Karpas-422 (cell line): Measurements from ENCODE around the gene FBXO9. TPM values are rescaled to one million over a fixed set of nuclear protein-coding genes. Genes with fewer than 3 reads are reported as not detected.

ENCODE experiments used
- DNase-seq: peaks from one replicate; pipeline ENCODE4 v3.0.0-alpha.2; 2015
- H2AFZ ChIP-seq: fragments of 200-600 bp; sonication (generic); 2 replicates; pipeline ENCODE4 v1.6.1; 2014; ENCODE audit warnings: antibody characterized with exemption, low read length, mixed read lengths
- H3K27ac ChIP-seq: fragments of 200-600 bp; sonication (generic); 2 replicates; pipeline ENCODE4 v1.5.1; 2014; ENCODE audit warnings: mild to moderate bottlenecking, low read length, moderate library complexity
- H3K27me3 ChIP-seq: fragments of 200-600 bp; sonication (generic); 2 replicates; pipeline ENCODE4 v1.6.1; 2014; ENCODE audit warnings: low read length, mixed read lengths
- H3K36me3 ChIP-seq: fragments of 200-600 bp; sonication (generic); 2 replicates; pipeline ENCODE4 v1.6.1; 2014; ENCODE audit warnings: low read length, mixed read lengths; ENCODE audit not compliant: insufficient read depth
- H3K4me1 ChIP-seq: fragments of 200-600 bp; sonication (generic); 2 replicates; pipeline ENCODE4 v1.6.1; 2014; ENCODE audit warnings: mild to moderate bottlenecking, low read length, mixed read lengths
- H3K4me2 ChIP-seq: fragments of 200-600 bp; sonication (generic); 2 replicates; pipeline ENCODE4 v1.6.1; 2014; ENCODE audit warnings: low read length, low read depth, mild to moderate bottlenecking; ENCODE audit not compliant: poor library complexity, severe bottlenecking
- H3K4me3 ChIP-seq: fragments of 200-600 bp; sonication (generic); 2 replicates; pipeline ENCODE4 v1.5.1; 2014; ENCODE audit warnings: mild to moderate bottlenecking, antibody characterized with exemption, low read length, mixed read lengths
- H3K79me2 ChIP-seq: fragments of 200-600 bp; sonication (generic); 2 replicates; pipeline ENCODE4 v1.6.1; 2014; ENCODE audit warnings: mild to moderate bottlenecking, low read length, mixed read lengths
- H3K9ac ChIP-seq: fragments of 200-600 bp; sonication (generic); 2 replicates; pipeline ENCODE4 v1.6.0; 2014; ENCODE audit warnings: low read length
- H3K9me2 ChIP-seq: fragments of 200-600 bp; sonication (generic), shearing (Covaris generic); replicated peaks from 2 replicates; pipeline ENCODE4 v1.6.0; 2014; ENCODE audit warnings: mild to moderate bottlenecking, low read length, moderate library complexity; ENCODE audit not compliant: insufficient read depth
- H3K9me3 ChIP-seq: fragments of 300-700, 200-600 bp; sonication (generic); 2 replicates; pipeline ENCODE4 v1.6.1; 2014; ENCODE audit warnings: low read length, mixed read lengths
- H4K20me1 ChIP-seq: fragments of 200-600 bp; sonication (generic); 2 replicates; pipeline ENCODE4 v1.6.1; 2014; ENCODE audit warnings: mild to moderate bottlenecking, antibody characterized with exemption, low read length, low read depth; ENCODE audit not compliant: insufficient read depth
- total RNA-seq: library from RNA; depleted of rRNA; stranded (reverse); fragments of >200 nt; shearing (Covaris generic); gene quantifications from 2 replicates; pipeline ENCODE4 v1.2.3, GENCODE V29; 2014; ENCODE audit warnings: low replicate concordance

The FBXO9 gene
- total RNA-seq, 1 experiment from 2014 or later, result 41.5 TPM

GRCh38 chr6:53029257-53029656 lies 35.9 kb upstream of the FBXO9 start:
- Histone ChIP-seq H3K9me2 (no peaks in the 10 kb centered on the region), H3K9me3 (no peaks in the 10 kb centered on the region), H2AFZ (no peak overlapping the region), H3K27me3 (no peaks in the 10 kb centered on the region), H3K36me3 (no peaks in the 10 kb centered on the region), H3K79me2 (no peaks in the 10 kb centered on the region), H3K4me2 (no peak overlapping the region), H4K20me1 (no peaks in the 10 kb centered on the region), H3K4me1 (no peaks in the 10 kb centered on the region), H3K27ac (no peak overlapping the region), H3K9ac (no peak overlapping the region), H3K4me3 (no peak overlapping the region)
- no peak for DNase-seq

GRCh38 chr6:53029761-53030160 lies 35.4 kb upstream of the FBXO9 start:
- Histone ChIP-seq H2AFZ (no peak overlapping the region), H3K36me3 (no peaks in the 10 kb centered on the region)

GRCh38 chr6:53031281-53031680 lies 33.9 kb upstream of the FBXO9 start:
- H3K36me3 ChIP-seq, result no peaks in the 10 kb centered on the region
- H3K9me3 ChIP-seq, result no peaks in the 10 kb centered on the region
- no peak overlapping the region for H3K4me2 ChIP-seq
- H3K9me2 ChIP-seq, result no peaks in the 10 kb centered on the region
- no peaks in the 10 kb centered on the region for H3K79me2 ChIP-seq
- no peaks in the 10 kb centered on the region for H3K27me3 ChIP-seq
- no peaks in the 10 kb centered on the region for H3K4me1 ChIP-seq
- no peak overlapping the region for H3K4me3 ChIP-seq
- DNase-seq, result no peak
- H4K20me1 ChIP-seq, result no peaks in the 10 kb centered on the region
- H3K9ac ChIP-seq, result no peak overlapping the region
- no peak overlapping the region for H3K27ac ChIP-seq
- H2AFZ ChIP-seq, result no peak overlapping the region

More at GRCh38 chr6:53029761-53030160, 35.4 kb upstream of the FBXO9 start:
- no peak for DNase-seq
- Histone ChIP-seq H3K9me3 (no peaks in the 10 kb centered on the region), H3K27me3 (no peaks in the 10 kb centered on the region), H3K9me2 (no peaks in the 10 kb centered on the region), H3K4me1 (no peaks in the 10 kb centered on the region), H3K4me2 (no peak overlapping the region), H3K4me3 (no peak overlapping the region), H4K20me1 (no peaks in the 10 kb centered on the region), H3K27ac (no peak overlapping the region), H3K9ac (no peak overlapping the region), H3K79me2 (no peaks in the 10 kb centered on the region)

GRCh38 chr6:53032849-53033248 lies 32.4 kb upstream of the FBXO9 start:
- H3K9me3 ChIP-seq, result no peaks in the 10 kb centered on the region
- no peaks in the 10 kb centered on the region for H3K4me1 ChIP-seq
- H3K27me3 ChIP-seq, result no peaks in the 10 kb centered on the region
- H3K79me2 ChIP-seq, result no peaks in the 10 kb centered on the region
- no peaks in the 10 kb centered on the region for H3K36me3 ChIP-seq
- H3K4me3 ChIP-seq, result no peak overlapping the region
- no peak for DNase-seq
- H4K20me1 ChIP-seq, result no peaks in the 10 kb centered on the region
- H2AFZ ChIP-seq, result no peak overlapping the region
- no peak overlapping the region for H3K9ac ChIP-seq
- no peaks in the 10 kb centered on the region for H3K9me2 ChIP-seq
- H3K27ac ChIP-seq, result no peak overlapping the region
- H3K4me2 ChIP-seq, result no peak overlapping the region

GRCh38 chr6:53033764-53034163 lies 31.4 kb upstream of the FBXO9 start:
- no peak overlapping the region for H2AFZ ChIP-seq
- no peak overlapping the region for H3K27ac ChIP-seq
- H3K4me2 ChIP-seq, result no peak overlapping the region
- no peaks in the 10 kb centered on the region for H3K27me3 ChIP-seq
- no peaks in the 10 kb centered on the region for H4K20me1 ChIP-seq
- H3K9me2 ChIP-seq, result no peaks in the 10 kb centered on the region
- H3K36me3 ChIP-seq, result no peaks in the 10 kb centered on the region
- H3K4me1 ChIP-seq, result no peaks in the 10 kb centered on the region
- DNase-seq, result no peak
- no peaks in the 10 kb centered on the region for H3K79me2 ChIP-seq
- H3K9me3 ChIP-seq, result no peaks in the 10 kb centered on the region
- H3K9ac ChIP-seq, result no peak overlapping the region
- H3K4me3 ChIP-seq, result no peak overlapping the region

- no peaks in the 10 kb centered on the region for H3K27me3 ChIP-seq
- DNase-seq, result no peak
- H3K4me2 ChIP-seq, result no peak overlapping the region
- no peak overlapping the region for H3K9ac ChIP-seq
- H2AFZ ChIP-seq, result no peak overlapping the region
- no peaks in the 10 kb centered on the region for H3K4me1 ChIP-seq
- H3K4me3 ChIP-seq, result no peak overlapping the region
- no peaks in the 10 kb centered on the region for H3K36me3 ChIP-seq
- H3K9me2 ChIP-seq, result no peaks in the 10 kb centered on the region
- no peaks in the 10 kb centered on the region for H4K20me1 ChIP-seq
- H3K9me3 ChIP-seq, result no peaks in the 10 kb centered on the region
- no peak overlapping the region for H3K27ac ChIP-seq
- no peaks in the 10 kb centered on the region for H3K79me2 ChIP-seq
These were observed 29.5 kb upstream of the FBXO9 start for GRCh38 chr6:53035549-53036213.

GRCh38 chr6:53038141-53038540 lies 27.1 kb upstream of the FBXO9 start:
- no peak for DNase-seq
- H2AFZ ChIP-seq, result no peak overlapping the region
- H3K4me1 ChIP-seq, result no peaks in the 10 kb centered on the region
- no peaks in the 10 kb centered on the region for H3K9me3 ChIP-seq
- no peaks in the 10 kb centered on the region for H3K79me2 ChIP-seq
- no peaks in the 10 kb centered on the region for H3K27me3 ChIP-seq
- H3K9me2 ChIP-seq, result no peaks in the 10 kb centered on the region
- no peak overlapping the region for H3K4me2 ChIP-seq
- H3K4me3 ChIP-seq, result no peak overlapping the region
- H3K27ac ChIP-seq, result no peak overlapping the region
- no peaks in the 10 kb centered on the region for H4K20me1 ChIP-seq
- no peaks in the 10 kb centered on the region for H3K36me3 ChIP-seq
- no peak overlapping the region for H3K9ac ChIP-seq

- H3K79me2 ChIP-seq, result no peaks in the 10 kb centered on the region
- no peaks in the 10 kb centered on the region for H3K9me3 ChIP-seq
- H3K36me3 ChIP-seq, result no peaks in the 10 kb centered on the region
These were observed 26.6 kb upstream of the FBXO9 start for GRCh38 chr6:53038596-53038995.

More at GRCh38 chr6:53038596-53038995, 26.6 kb upstream of the FBXO9 start:
- Histone ChIP-seq H3K27ac (no peak overlapping the region), H3K27me3 (no peaks in the 10 kb centered on the region), H3K4me2 (no peak overlapping the region), H3K4me3 (no peak overlapping the region), H2AFZ (no peak overlapping the region), H3K4me1 (no peaks in the 10 kb centered on the region), H3K9me2 (no peaks in the 10 kb centered on the region), H4K20me1 (no peaks in the 10 kb centered on the region), H3K9ac (no peak overlapping the region)
- DNase-seq, result no peak
